GM21576 (cell line): ENCODE measurements around the gene LNP1.
A peak's percentile ranks its signal among the peaks of the same experiment; 100 is the strongest.
"Not testable (repeated sequence)": the region's sequence is repeated elsewhere in the genome, so short reads cannot be mapped to it uniquely, and the experiment has no call there.

ENCODE experiments used
- ATAC-seq: cut with Tn5 transposase; IDR thresholded peaks from one replicate; pipeline ENCODE4 v1.9.1; 2021; ENCODE audit warnings: mild to moderate bottlenecking, moderate library complexity; ENCODE audit not compliant: unreplicated experiment

The LNP1 gene, protein sequence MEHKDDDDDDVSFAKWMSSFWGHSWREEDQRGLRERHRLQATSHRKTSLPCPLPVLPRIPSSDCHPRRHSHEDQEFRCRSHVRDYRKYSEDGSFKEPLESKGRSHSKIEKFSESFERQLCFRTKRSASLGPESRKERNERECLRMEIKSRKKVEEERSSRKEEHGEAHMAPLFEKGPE

DNA sequence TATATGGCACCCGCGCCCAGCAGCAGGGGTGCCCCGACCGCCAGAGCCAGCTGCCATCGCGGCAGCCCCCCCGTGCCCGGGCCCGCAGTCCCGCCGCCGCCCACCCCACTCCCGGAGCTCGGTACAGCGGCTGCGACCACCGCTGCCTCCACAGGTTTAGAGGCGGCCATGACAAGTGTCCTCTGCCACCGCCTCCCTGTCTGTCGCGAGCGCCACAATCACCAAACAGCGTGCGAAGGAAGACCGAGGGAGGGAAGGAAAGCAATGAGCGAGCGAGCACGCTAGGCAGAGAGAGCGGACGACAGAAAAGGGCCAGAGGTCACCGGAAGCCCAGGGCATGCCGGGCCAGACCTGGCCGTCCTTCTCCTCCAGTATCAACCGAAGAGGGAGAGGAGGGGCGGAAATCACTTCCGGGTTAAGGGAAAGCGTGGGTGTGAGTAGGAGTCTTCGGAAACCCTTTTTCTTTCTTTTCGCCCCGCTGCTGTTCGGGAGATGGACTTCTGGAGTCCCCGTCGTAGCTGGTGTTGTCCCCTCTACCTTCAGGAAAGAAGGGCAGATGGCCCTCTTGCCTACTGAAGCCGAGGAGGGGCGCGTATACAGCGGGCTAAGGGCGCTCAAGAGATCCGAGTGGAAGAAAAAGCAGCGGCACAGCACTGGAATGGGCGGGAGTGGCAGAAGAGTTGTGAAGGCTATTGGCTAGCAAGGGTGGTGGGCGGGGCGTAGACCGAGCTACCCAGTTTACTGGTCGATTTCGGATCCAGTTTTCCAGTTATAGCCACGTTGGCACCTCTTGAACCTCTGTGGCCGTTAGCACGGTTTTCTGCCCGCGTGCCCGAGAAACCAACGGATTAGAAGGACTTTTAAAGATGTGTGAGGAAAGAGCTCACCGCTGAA, at the start of gene LNP1, which contains the start of gene TOMM70:
Gene LNP1, plus strand, starts transcription at position 760 of the 894 bp plus-strand sequence. CDS start 28,191 bp downstream, outside the sequence.
Gene TOMM70, minus strand, starts transcription at position 310 of the 894 bp plus-strand sequence. Its CDS starts 140 bp downstream, at position 170.
- ATAC-seq, result peak; percentile 90

DNA sequence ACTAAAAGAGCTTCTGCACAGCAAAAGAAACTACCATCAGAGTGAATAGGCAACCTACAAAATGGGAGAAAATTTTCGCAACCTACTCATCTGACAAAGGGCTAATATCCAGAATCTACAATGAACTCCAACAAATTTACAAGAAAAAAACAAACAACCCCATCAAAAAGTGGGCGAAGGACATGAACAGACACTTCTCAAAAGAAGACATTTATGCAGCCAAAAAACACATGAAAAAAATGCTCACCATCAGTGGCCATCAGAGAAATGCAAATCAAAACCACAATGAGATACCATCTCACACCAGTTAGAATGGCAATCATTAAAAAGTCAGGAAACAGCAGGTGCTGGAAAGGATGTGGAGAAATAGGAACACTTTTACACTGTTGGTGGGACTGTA, 49.6 kb upstream of the LNP1 start:
- not testable (repeated sequence) for ATAC-seq

DNA sequence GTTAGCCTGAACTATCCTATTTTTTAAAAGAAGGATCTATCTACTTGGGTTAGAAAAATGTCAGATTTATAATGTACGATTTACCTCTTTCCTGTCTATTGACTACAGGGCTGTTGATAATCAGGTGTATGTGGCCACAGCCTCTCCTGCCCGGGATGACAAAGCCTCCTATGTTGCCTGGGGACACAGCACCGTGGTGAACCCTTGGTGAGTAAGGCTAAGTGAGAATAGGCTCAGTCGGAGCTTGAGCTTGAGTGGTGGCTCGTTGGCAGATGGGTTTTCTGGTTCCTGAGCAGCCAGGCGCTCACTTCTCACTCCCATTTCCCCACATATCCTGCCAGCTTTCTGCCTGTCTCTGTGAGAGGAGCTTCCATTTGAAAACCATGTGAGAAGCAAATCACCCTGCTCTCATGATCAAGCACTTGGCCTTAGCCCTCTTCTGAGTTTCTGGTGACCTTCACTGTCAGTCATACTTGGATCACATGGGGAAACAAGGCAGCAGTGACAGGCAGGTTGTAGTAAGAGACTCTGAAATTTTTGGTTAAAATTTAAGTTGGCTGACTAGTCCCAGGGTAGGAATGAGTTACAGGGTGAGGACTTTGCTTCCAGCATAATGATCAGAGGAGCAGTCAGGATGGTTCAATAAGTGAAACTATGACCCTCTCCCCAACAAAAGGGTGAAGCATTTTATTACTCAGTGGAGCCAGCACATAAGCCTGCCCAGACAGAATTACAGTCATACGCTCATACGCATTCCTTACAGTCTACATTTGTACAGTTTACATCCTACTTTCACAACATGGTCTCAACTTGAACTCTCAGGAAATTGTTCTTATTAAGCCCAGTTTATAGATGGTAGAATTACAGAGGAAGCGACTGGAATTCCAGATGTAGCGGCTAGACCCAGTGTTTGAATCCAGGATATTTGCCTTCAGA, 48.8 kb upstream of the LNP1 start:
- no peak for ATAC-seq

DNA sequence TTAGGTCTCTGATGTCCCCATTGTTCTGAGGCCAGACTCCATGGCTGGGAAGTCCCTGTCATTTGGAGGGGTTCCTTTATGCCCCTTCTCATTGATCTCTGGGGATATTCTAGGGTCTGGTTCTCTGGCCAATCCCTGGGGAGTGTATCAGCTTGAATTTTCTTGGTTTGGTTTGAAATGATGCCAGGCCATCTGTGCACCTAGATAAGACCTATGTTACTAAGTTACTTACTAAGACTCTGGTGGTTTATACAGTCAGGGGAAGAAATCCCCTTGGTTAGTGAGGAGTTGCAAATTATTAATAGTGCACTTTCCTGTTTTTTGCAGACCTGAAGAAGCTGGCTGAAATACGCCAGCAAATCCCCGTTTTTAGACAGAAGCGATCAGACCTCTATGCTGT, 46.5 kb upstream of the LNP1 start:
- ATAC-seq, result no peak

DNA sequence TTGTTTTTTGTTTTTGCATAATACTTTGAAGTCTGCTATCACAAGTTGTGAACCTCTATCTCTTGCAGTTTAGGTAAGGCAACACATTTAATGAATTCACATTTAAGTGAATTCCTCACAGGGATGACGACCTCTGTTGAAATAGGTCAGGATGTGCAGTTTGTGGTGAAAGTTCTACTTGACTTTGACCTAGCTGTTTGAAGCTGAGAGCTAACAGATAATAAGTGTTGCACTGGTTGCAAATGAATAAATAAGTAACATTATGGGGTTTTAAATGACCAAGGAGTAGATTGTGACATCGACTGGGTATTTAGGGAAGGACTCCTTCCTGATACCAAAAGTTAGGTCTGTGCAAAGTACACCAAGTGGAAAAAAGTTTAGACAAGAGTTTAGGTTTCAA, 42.9 kb upstream of the LNP1 start:
- no peak for ATAC-seq

DNA sequence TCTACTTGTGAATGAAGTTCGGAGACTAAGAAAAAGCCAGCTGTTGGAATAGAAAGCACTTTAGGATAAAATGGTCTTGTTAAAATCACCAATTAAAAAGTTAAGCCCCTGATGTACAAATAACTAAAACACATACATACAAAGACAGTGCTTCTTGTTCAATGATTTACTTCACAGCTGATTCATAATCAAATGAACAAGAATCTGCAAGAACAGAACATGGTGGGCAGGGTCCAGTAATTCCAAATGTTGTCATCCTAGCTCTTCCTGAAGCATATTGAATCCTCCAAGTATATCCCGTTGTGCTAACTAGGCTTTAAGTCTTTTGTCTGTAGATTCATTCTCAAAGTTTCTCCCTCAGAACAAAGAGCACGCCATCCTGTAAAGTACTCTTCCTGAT, 42.3 kb upstream of the LNP1 start:
- ATAC-seq, result no peak

DNA sequence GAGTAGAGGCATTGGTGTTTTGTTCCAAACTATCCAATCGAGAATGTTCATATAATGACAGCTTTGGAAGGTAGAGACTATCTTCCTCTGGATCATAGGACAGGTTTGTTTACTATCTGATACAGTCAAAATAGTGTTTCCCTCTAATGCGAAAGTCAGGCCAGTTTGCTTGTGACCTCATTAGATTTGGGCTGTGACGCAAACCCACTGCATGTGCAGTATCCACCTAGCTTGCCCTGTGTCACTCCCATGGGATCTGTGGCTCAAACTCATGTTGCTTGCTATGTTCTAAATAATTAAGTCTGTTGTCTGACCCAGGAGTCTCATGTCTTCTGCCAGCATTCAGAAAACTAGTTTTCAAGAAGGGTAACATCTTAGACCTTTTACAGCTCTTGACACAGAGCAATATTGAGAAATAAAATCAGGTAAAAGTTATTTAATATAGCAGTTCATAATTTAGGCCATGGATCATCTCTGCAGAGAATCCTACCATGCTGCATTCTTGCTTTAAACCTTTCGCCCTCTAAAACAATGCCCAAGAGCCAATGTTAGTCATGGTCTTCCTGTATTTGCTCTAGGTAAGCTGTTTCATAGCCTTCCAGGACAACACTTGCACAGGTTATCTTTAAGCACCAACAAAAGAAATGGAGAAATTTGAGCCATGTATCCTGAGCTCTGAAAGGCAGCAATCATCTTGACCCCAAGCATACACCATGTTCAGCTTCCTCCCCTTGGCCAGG, 40.4 kb upstream of the LNP1 start:
- no peak for ATAC-seq

DNA sequence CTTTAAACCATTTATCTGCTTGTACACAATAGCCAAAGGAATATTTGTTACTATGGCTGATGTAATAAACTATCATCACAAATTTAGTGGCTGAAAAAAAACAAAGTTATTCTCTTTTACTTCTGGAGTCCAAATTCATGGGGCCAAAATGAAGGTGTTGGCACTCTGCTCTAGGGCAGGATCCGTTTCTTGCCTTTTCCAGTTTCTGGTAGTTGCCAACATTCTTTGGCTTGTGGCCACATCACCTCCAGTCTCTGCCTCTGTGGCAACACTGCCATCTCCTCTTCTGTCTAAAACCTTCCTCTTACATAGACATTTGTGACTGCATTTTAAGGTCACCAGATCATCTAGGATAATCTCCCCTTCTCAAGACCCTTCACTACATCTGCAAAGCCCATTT, 39.4 kb upstream of the LNP1 start:
- ATAC-seq, result no peak

DNA sequence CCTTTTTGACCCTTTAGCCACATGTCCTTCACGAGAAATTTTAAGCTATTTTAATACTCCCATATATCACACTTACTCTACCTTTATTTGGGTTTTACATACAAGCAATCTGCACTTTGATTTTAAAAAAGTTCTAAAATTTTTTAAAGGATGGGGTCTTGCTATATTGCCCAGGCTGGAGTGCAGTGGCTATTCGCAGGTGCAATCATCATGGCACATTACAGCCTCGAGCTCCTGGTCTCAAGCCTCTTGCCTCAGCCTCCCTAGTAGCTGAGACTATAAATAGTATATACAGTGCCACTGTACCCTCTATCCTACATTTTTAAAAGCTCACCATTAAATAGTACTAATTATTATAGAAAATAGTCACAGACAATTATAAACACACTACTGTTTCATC, 36.9 kb upstream of the LNP1 start:
- no peak for ATAC-seq

DNA sequence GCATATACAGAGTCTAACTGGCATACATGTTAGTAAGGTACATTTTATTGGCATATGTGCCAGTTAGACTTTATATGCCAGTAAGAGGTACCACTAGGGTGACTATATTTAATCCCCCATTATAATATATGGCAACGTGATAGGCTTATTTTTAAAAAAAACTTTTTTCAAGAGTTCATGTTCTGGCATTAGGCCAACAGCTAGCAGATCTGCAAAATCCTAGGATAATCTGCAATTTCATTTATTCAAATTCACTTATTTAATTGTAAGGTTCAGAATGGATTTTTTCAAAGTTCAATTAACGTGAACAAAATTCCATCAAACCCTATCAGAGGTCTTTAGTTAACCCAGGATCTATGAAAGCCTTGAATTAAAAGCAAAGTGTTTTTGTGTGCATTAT, 34.9 kb upstream of the LNP1 start:
- no peak for ATAC-seq

DNA sequence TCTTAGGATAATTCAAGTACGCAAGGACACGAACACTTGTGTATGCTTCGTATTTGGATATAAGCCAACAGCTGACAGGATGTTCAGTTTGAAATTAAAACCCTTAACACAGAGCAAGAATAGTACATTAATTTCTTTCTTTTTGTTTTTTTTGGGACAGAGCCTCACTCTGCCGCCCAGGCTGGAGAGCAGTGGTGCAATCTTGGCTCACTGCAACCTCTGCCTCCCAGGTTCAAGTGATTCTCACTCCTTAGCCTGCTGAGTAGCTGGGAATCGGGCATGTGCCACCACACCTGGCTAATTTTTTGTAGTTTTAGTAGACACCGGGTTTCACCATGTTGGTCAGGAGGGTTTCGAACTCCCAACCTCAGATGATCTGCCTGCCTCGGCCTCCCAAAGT, 32.9 kb upstream of the LNP1 start:
- no peak for ATAC-seq

DNA sequence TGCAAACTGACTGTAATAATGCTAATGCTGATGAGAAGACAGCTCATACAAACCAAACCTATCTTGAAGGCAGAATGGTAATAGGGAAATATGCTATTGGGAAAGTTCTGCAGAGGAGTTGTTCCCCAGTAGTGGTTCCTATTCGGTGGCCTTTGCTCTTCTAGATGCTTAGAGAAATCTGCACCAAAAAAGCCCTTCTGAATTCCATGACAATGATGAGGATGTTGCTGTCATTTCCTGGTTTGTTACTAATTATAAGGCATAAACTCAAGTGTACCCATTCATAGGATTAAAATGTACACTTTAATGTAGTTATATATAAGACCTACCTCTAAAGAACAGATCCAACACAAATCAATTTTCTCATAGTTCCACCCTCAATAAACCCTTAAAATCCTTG, 30.6 kb upstream of the LNP1 start:
- no peak for ATAC-seq

DNA sequence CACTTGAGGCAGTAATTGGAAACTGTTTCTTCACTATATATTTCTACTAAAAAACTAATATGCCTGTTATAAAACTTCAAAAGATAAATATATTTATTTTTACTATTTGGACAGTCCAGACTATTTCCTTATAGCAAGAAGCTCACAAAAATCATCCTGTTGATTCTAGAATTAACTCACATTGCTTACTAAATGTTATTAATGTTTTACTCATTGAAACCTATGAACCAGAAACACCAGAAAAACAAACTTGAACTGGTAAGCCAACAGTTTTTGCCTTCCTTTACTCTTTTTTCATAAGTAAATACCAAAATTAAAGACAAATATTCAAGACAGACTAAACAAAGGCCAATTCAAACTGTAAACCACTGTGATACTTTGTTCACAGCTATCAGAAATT, 26.8 kb upstream of the LNP1 start:
- no peak for ATAC-seq

DNA sequence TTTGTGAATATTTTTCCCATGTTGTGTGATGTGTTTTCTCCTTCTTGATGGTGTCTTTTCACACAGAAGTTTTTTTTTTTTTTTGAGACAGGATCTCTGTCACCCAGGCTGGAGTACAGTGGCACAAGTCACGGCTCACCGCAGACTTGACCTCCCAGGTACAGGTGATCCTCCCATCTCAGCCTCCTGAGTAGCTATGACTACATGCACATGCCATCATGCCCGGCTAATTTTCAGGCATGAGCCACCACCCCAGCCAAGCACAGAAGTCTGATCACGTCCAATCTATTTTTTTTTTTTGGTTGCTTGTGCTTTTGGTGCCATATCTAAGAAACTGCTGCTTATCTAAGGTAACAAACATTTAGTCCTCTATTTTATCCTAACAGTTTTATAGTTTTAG, 25.0 kb upstream of the LNP1 start:
- no peak for ATAC-seq

DNA sequence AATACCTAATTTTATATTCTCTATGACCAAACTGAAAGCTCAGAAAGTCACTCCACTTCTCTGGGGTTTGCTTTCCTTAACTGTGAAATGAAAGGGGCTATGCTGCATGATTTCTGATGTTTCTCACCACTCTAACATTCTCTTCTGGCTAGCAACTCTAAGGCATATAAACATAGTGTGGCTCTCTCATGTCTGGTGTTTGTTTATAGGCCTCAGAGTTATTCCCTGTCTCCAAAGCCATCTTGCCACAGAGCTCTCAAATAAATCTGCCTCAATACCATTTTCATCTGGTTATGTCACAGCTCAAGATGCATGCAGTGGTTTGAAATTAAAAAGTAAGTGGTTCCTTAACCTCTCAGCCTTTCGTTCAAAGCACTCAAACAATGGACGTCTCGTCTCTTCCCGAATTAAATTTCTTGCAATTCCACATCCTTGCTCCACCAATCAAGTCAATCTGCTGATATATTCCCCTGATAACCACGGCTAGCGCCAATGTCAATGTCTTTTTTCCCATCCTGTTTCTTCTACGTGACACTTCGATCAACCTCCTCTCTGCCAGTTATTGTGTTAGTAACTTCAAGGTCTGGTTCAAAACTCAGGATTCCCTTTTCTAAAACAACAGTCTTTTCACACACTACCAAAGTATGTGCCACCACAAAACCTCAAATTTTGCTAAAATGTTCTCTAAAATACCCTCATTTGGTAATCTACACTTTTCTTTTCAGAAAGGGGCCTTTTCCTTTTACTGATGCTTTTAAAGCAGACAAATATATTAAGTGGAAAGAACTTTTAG, 16.4 kb upstream of the LNP1 start:
- ATAC-seq, result no peak

DNA sequence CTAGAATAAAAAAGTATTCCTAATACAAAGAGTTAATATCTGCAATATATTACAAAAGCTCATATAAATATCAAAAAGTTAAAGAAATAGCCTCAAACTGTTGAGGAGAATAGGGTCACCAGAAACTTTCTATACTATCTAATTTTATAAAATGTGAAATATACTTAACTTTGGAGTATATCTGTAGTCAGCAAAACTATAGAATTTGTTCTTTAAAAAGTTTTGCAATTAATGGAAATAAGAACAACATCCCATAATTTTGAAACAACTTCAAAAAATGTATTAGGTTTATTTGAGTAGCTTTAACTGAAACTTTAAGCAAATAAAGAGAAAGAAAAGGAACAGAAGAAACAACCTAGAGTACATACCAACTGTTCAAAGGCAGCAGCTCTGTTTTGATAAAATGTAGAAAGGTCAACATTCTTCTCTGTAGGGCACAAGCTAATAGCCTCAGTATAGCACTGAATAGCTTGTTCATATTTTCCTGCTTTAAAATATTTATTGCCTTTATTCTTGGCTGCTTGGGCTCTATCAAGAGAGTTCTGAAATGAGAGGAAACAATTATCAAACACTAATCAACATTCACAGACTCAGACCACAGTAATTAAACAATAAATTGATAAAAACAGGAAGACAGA, 14.8 kb upstream of the LNP1 start:
- ATAC-seq, result no peak

DNA sequence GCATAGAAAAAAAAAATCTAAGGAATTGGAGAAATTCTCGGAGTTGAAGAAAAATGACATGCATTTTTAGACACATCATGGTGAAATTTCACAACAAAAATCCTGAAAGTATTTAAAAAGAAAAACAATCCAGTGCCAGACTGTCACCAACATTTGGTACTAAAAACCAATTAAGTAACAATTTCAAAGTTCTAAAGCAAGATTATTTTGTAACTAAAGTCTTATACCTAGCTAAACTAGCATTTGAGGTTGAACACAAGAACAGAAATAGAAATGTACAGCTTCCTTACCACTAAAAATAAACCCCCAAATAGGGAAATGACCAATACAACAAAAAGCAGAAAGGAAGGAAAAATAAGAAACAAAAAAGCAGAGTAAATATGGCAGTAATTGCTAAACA, 12.3 kb upstream of the LNP1 start:
- no peak for ATAC-seq

DNA sequence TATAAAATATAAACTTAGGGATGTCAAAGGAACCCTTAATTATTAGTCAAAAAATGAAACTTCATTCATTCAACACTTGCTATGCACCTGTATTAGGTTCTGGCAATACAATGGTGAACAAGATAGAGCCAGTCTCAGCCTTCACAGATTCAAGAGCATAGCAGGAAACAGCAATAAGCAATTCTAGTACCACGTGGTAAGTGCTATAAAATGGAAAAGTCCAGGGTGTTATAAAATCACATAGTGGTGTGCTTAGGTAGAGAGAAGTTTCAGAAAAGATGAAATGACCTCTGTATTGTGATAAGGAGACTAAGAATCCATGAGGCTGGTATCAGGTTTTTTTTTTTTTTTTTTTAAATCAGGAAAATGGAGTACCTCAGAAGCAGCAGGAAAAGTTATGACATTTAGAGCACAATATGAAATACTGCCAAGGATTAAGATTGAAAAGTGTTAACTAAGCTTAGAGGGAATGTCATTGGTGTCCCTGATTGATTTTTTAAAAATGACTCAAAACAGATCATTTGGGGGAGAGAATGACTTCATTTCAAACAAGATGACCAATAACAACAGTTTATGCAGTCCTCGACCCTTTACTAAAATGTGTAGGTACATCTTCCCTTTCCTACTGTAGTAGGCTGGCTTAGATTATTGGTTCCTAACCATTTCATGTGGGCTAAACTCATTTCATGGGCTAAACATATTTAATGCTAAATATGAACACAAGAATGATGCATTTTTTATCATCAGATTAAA, 5.5 kb upstream of the LNP1 start:
- ATAC-seq, result no peak

DNA sequence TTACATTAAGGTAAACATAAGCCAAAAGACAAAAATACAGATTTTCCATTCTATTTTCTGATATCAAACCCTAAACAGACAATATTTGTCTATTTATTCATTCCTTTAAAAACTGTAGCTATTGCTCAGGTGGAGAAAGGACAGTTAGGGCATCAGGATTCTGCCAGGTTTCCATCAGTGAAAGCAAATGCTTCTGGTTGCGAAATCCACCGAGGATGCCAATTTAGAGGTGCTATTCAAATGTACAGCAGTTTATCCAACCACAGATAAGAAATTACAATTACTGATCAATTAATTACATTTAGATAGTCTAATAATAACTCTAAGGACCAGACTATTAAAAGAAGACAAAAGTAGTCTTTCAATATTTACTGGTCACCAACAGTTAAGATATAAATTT, 4.4 kb upstream of the LNP1 start:
- no peak for ATAC-seq
